GM12878 (cell line): Measurements from ENCODE around the gene FERMT1. TPM values are rescaled to one million over a fixed set of nuclear protein-coding genes. Genes with fewer than 3 reads are reported as not detected.

Experiments
- ATAC-seq: fragments of 200-7000 bp; cut with Tn5 transposase; 3 replicates; pipeline ENCODE4 v1.9.1; 2020; ENCODE audit warnings: mild to moderate bottlenecking, moderate library complexity
- BruUV-seq: library from RNA; stranded (reverse); fragments of 400-500 nt; replicated peaks from 2 replicates; lab custom pipeline; 2021; lab: Mats Ljungman, UMichigan
- CTCF ChIA-PET: fragments of 300-600 bp; sonication (Branson Sonifier 250); formaldehyde crosslinking; extraction: SDS; loops from one replicate; lab custom pipeline; 2021; ENCODE audit warnings: inconsistent platforms; lab: Yijun Ruan, JAX
- POLR2A ChIA-PET: fragments of 350-600 bp; formaldehyde crosslinking; extraction: SDS; loops from one replicate; lab custom pipeline; 2021; ENCODE audit warnings: inconsistent platforms; lab: Charles Lee
- RAD21 ChIA-PET: fragments of 300-600 bp; sonication (Branson Sonifier 250); formaldehyde crosslinking; loops from one replicate; lab custom pipeline; 2023; ENCODE audit warnings: antibody characterized with exemption; ENCODE audit not compliant: unreplicated experiment; lab: Charles Lee
- SMC1A ChIA-PET: fragments of 300-600 bp; sonication (Branson Sonifier 250); formaldehyde crosslinking; loops from one replicate; lab custom pipeline; 2023; ENCODE audit not compliant: unreplicated experiment, uncharacterized antibody; lab: Charles Lee
- DNase-seq: peaks from one replicate; pipeline ENCODE4 v3.0.0-alpha.2; 2011; ENCODE audit warnings: low read depth, low spot score
- FAIRE-seq: peaks from 3 replicates; lab custom pipeline; 2011; peaks lifted over from hg19 to GRCh38; lab: Jason Lieb, UNC
- H2AFZ ChIP-seq: 2 replicates; pipeline ENCODE4 v1.6.0; 2011; ENCODE audit warnings: low read depth, low read length, control low read depth; ENCODE audit not compliant: control insufficient read depth
- H3K27ac ChIP-seq: 2 replicates; pipeline ENCODE4 v1.5.1; 2011; ENCODE audit warnings: control low read depth; ENCODE audit not compliant: control insufficient read depth, insufficient read depth
- H3K27me3 ChIP-seq, 2 experiments: replicated peaks in 1 of 2; 2 replicates each; pipeline versions ENCODE4 v1.6.0 to v1.6.1; 2011; ENCODE audit warnings: low read length in 1 of 2; ENCODE audit not compliant: control insufficient read depth in 2 of 2, insufficient read depth in 2 of 2
- H3K36me3 ChIP-seq, 2 experiments: 2 replicates each; pipeline ENCODE4 v1.5.1; 2011; ENCODE audit warnings: low read length in 1 of 2; ENCODE audit not compliant: control insufficient read depth in 2 of 2, insufficient read depth in 2 of 2
- H3K4me1 ChIP-seq: 2 replicates; pipeline ENCODE4 v1.6.1; 2011; ENCODE audit warnings: mild to moderate bottlenecking, low read length, moderate library complexity, mixed read lengths; ENCODE audit not compliant: control insufficient read depth, insufficient read depth
- H3K4me2 ChIP-seq: 2 replicates; pipeline ENCODE4 v1.6.0; 2011; ENCODE audit warnings: control low read depth; ENCODE audit not compliant: control insufficient read depth, insufficient read depth
- H3K4me3 ChIP-seq: fragments of 200-600 bp; sonication (generic); 2 replicates; pipeline ENCODE4 v1.5.1; 2016
- H3K79me2 ChIP-seq: 2 replicates; pipeline ENCODE4 v1.6.0; 2011; ENCODE audit warnings: low read length; ENCODE audit not compliant: control insufficient read depth, insufficient read depth
- H3K9ac ChIP-seq: 2 replicates; pipeline ENCODE4 v1.8.0; 2011; ENCODE audit warnings: low read length, control low read depth, mixed read lengths; ENCODE audit not compliant: control insufficient read depth, insufficient read depth
- H3K9me3 ChIP-seq: replicated peaks from 3 replicates; pipeline ENCODE4 v1.5.1; 2011; ENCODE audit warnings: mild to moderate bottlenecking, low read length; ENCODE audit not compliant: control insufficient read depth, insufficient read depth
- H4K20me1 ChIP-seq: 2 replicates; pipeline ENCODE4 v1.6.0; 2011; ENCODE audit not compliant: control insufficient read depth, insufficient read depth
- BRCA1 ChIP-seq: IDR thresholded peaks from 2 replicates; pipeline ENCODE4 v1.6.1; 2011; ENCODE audit warnings: low read depth, low read length, improper control_type of control experiment
- CHD2 ChIP-seq: IDR thresholded peaks from 2 replicates; pipeline ENCODE4 v1.6.1; 2011; ENCODE audit warnings: low read depth, low read length, improper control_type of control experiment, borderline replicate concordance
- EGR1 ChIP-seq, 2 experiments: IDR thresholded peaks; 1 replicate in 1 of 2; 2 replicates in 1 of 2; pipeline ENCODE4 v1.6.1; 2011 to 2012; ENCODE audit warnings: low read depth in 2 of 2, low read length in 2 of 2, borderline replicate concordance in 1 of 2, mild to moderate bottlenecking in 1 of 2, moderate library complexity in 1 of 2
- ELK1 ChIP-seq: IDR thresholded peaks from 2 replicates; pipeline ENCODE4 v1.6.1; 2012; ENCODE audit warnings: low read depth, low read length, improper control_type of control experiment
- HCFC1 ChIP-seq: fragments of 150-350 bp; IDR thresholded peaks from 2 replicates; pipeline ENCODE4 v1.6.1; 2014; ENCODE audit warnings: low read length
- IKZF1 ChIP-seq: fragments of 450-650 bp; conservative IDR thresholded peaks from 2 replicates; pipeline ENCODE4 v1.6.1; 2017; ENCODE audit warnings: antibody characterized with exemption, mild to moderate bottlenecking
- JUNB ChIP-seq: IDR thresholded peaks from 2 replicates; pipeline ENCODE4 v1.6.1; 2016; ENCODE audit warnings: antibody characterized with exemption, mild to moderate bottlenecking
- MEF2A ChIP-seq: IDR thresholded peaks from 2 replicates; pipeline ENCODE4 v1.6.1; 2011; ENCODE audit warnings: low read depth, mild to moderate bottlenecking, low read length, moderate library complexity; ENCODE audit not compliant: insufficient read depth
- NFYA ChIP-seq: IDR thresholded peaks from 2 replicates; pipeline ENCODE4 v1.6.1; 2011; ENCODE audit warnings: low read depth, mild to moderate bottlenecking, low read length, improper control_type of control experiment, borderline replicate concordance
- RAD21 ChIP-seq: IDR thresholded peaks from 2 replicates; pipeline ENCODE4 v1.6.1; 2011; ENCODE audit warnings: mild to moderate bottlenecking, low read depth, low read length, moderate library complexity; ENCODE audit not compliant: insufficient read depth
- SMARCA5 ChIP-seq: fragments of 450-650 bp; IDR thresholded peaks from 2 replicates; pipeline ENCODE4 v1.6.1; 2017; ENCODE audit warnings: mild to moderate bottlenecking
- TAF1 ChIP-seq: IDR thresholded peaks from 2 replicates; pipeline ENCODE4 v1.6.1; 2011; ENCODE audit warnings: mild to moderate bottlenecking, low read depth, low read length, borderline replicate concordance
- ZBTB40 ChIP-seq: fragments of 450-650 bp; IDR thresholded peaks from 2 replicates; pipeline ENCODE4 v1.6.1; 2016; ENCODE audit warnings: mild to moderate bottlenecking, moderate library complexity, borderline replicate concordance
- ZNF384 ChIP-seq: IDR thresholded peaks from 2 replicates; pipeline ENCODE4 v1.6.1; 2012; ENCODE audit warnings: low read depth, mild to moderate bottlenecking, low read length, improper control_type of control experiment, borderline replicate concordance
- ZNF687 ChIP-seq: fragments of 450-650 bp; IDR thresholded peaks from 2 replicates; pipeline ENCODE4 v1.6.1; 2017; ENCODE audit warnings: mild to moderate bottlenecking, moderate library complexity
- WGBS: methylation state at CpG from one replicate; pipeline ENCODE4 v1.1.6; 2016; ENCODE audit warnings: low lambda C conversion rate; ENCODE audit not compliant: insufficient replicate concordance, insufficient coverage; ENCODE audit errors: missing lambda C conversion rate; 5-methylcytosine and 5-hydroxymethylcytosine counted together
- in situ Hi-C: fragments of 300-500 bp; cut with MboI; formaldehyde crosslinking; loops from 9 replicates; pipeline ENCODE4 v1.14.3; 2018; ENCODE audit warnings: mixed read lengths
- intact Hi-C: fragments of 100-400 bp; cut with micrococcal nuclease; formaldehyde crosslinking; loops from one replicate; pipeline ENCODE4 v1.14.2; 2022; ENCODE audit not compliant: unreplicated experiment
- polyA plus RNA-seq, 11 experiments: library from polyadenylated mRNA; depleted of rRNA in 4 of 11; unstranded in 6 of 11; stranded (reverse) in 5 of 11; fragments of >200 nt; fragmentation: Nextera tagmentation in 4 of 11; fragmentation: Illumina TruSeq in 1 of 11; extraction: Ambion mirVana in 4 of 11; extraction: Trizol in 1 of 11; gene quantifications; 1 replicate in 1 of 11; 2 replicates in 10 of 11; pipeline versions ENCODE4 v1.2.1 to v1.2.3, GENCODE V29; 2011 to 2016; ENCODE audit warnings: inconsistent platforms in 2 of 11, missing spikeins in 2 of 11, low read depth in 1 of 11
- total RNA-seq, 4 experiments: library from RNA; depleted of rRNA in 3 of 4; stranded (reverse); fragments of >200 nt in 3 of 4; fragmentation: Illumina TruSeq in 1 of 4; extraction: Trizol in 1 of 4; gene quantifications; 2 replicates each; pipeline versions ENCODE4 v1.2.1 to v1.2.3, GENCODE V29; 2013 to 2021

Gene FERMT1
- total and polyA plus RNA-seq, 10 of the 15 experiments (the other 5 are each of a cell fraction or from before 2014, with no cell fraction given): 0.04 to 3.1 (median 0.45) TPM

- H3K36me3 ChIP-seq: no peaks in the 10 kb centered on the region
- no peak for DNase-seq
- intact Hi-C loops: loop anchor here (10.0 kb wide), 1 partner anchor 294 kb away; no protein-coding TSS in a partner anchor
- no peaks in the 10 kb centered on the region for H3K4me1 ChIP-seq
- H3K4me2 ChIP-seq: no peak overlapping the region
- ChIA-PET SMC1A (interaction anchor here (0.9 to 1.2 kb wide), 2 partner anchors 84 to 549 kb away, joined by 3 to 4 read pairs; no protein-coding TSS in a partner anchor), RAD21 (interaction anchor here (0.9 to 1.5 kb wide), 3 partner anchors 294 to 550 kb away, joined by 4 to 6 read pairs (median 4); no protein-coding TSS in a partner anchor), CTCF (interaction anchor here (0.6 to 2.0 kb wide), 6 partner anchors 41 to 551 kb away, joined by 3 to 16 read pairs (median 4); no protein-coding TSS in a partner anchor), POLR2A (interaction anchor here (0.5 kb wide), 1 partner anchor 30 kb away, joined by 3 read pairs; no protein-coding TSS in a partner anchor)
- H3K9me3 ChIP-seq: no peaks in the 10 kb centered on the region
- no peak overlapping the region for H3K9ac ChIP-seq
- no peak overlapping the region for H3K4me3 ChIP-seq
- in situ Hi-C loops: loop anchor here (5.0 kb wide), 1 partner anchor 552 kb away; no protein-coding TSS in a partner anchor
- FAIRE-seq: no peak
- no peaks in the 10 kb centered on the region for H3K79me2 ChIP-seq
- 50% methylated on average over 2 of the region's 2 CpGs for WGBS
- H2AFZ ChIP-seq: no peak overlapping the region
- BruUV-seq: no TSS peak
- no peaks in the 10 kb centered on the region; a peak in 1 of 4 replicates for H3K27me3 ChIP-seq
- no peak for ATAC-seq
- H3K27ac ChIP-seq: no peak overlapping the region
- H4K20me1 ChIP-seq: no peaks in the 10 kb centered on the region
- TF ChIP-seq ZBTB40 (no peak), IKZF1 (no peak), TAF1 (no peak), SMARCA5 (no peak), MEF2A (no peak), ZNF687 (no peak), CHD2 (no peak), ZNF384 (no peak), JUNB (no peak), EGR1 (IDR thresholded peaks at IDR 0.05; ENCODE audit: borderline replicate concordance in 1 of 2, low read depth in 2 of 2, low read length in 2 of 2) (no peak), NFYA (no peak), HCFC1 (no peak), BRCA1 (no peak), RAD21 (no peak), ELK1 (no peak)
These were observed 43.8 kb downstream of the FERMT1 start for GRCh38 chr20:6079016-6079415.
